ENCODE measurements around the gene BAK1.
"Not testable (repeated sequence)": the region's sequence is repeated elsewhere in the genome, so short reads cannot be mapped to it uniquely, and the experiment has no call there.

The BAK1 gene

DNA sequence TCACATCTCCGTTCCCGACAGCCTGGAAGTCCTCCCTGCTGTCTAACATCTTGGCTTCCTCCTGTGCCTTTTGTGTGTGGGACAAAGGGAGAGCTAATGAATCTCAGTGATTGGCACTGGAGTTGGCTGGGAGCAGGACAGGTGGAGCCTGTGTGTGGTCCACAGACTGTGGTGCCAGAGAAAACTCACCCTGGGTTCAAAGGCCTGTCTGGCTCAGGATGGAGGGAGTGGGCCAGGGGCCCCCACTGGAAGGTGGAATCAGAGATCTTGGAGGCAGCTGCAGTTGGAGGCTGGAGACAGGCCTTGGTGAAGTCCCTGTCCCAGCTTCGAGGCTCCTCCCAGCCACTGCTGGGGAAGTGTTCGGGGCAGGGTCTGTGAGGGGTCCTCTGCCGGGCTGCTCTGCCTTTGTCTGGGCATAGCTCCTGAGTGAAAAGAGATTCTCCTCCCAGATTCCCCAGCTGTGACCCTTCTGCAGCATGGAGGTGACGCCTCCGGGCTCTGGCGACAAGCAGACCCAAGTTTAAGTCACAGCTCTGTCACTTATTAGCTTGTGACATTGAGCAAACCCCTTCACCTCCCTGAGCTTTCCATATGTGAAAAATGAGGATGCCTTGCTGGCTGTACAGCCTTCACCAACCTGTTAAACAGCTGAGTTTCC lies 27.2 kb upstream of the BAK1 start:
- DNase-seq, result no peak

- no peak for DNase-seq
These were observed 26.6 kb upstream of the BAK1 start for GRCh38 chr6:33606642-33607041.

- DNase-seq, result no peak
These were observed 25.1 kb upstream of the BAK1 start for GRCh38 chr6:33604941-33605854.

DNA sequence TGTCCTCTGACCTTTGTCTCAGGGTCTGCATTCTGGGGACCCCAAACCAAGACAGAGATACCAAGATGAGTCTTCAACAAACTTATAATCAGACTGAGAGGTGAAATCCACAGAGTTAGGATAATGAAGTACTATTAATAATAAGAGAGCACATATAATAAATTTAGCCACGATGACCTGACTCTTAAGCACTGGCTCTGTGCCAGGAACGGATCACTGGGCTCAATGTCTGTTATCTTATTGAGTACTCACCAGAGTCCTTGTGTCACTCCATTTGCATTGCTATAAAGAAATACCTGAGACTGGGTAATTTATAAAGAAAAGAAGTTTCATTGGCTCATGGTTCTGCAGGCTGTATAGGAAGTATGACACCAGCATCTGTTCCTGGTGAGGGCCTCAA lies 22.1 kb upstream of the BAK1 start:
- no peak for DNase-seq

DNA sequence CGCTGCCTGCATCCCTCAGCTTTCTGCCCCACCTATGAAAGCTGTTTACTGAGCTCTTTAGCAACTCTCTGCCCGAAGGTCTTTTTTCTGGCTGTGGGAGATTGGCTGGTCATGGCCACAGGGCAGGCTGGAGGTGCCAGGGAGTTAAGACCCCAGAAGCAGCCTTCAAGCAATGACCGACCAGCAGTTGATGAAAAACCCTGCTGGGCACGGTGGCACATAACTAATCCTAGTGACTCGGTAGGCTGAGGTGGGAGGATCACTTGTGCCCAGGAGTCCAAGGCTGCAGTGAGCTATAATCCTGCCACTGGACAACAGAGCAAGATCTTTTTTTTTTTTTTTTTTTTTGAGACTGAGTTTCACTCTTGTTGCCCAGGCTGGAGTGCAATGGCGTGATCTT lies 20.7 kb upstream of the BAK1 start:
- DNase-seq, result no peak

DNA sequence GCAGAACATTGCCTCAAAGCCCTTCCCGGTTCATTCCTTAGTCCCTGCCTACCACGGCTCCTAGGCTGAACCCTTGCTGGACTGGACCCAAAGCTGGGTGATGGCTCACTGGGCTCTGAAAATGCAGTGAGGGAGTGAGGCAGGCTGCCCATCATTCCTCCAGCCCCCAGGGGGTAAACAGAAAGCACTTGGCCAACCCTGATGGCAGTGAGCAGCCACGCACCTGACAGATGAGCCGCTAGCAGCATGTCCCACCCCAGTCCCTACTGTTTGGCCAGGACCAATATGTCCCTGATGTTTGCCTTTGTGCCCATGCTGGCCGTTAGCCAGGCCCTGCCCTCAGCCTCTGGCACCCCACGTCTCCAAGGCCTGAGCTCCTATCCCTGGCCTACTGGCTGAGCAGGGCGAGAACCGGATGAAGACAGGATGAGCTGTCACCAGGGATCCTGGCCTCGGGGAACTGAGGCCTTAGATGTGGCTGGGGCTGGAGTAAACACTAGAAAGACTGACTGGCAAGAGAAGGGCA lies 19.4 kb upstream of the BAK1 start:
- no peak for DNase-seq

GRCh38 chr6:33597551-33598322 lies 17.7 kb upstream of the BAK1 start:
- no peak for DNase-seq

DNA sequence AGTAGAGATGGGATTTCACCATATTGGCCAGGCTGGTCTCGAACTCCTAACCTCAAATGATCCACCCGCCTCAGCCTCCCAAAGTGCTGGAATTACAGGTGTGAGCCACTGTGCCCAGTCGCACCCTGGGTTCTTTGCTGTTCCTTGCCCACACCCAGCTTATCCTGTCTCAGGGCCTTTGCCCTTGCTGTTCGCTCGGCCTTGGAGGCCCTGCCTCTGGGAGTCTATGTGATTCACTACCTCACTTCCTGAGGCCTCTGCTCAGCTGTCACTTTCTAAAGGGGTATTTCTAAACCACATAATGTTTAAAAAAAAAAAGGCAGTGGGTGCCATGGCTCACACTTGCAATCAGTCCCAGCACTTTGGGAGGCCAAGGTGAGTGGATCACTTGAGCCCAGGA lies 16.8 kb upstream of the BAK1 start:
- DNase-seq, result not testable (repeated sequence)

- DNase-seq, result no peak
These were observed 15.1 kb upstream of the BAK1 start for GRCh38 chr6:33595001-33595846.

GRCh38 chr6:33593414-33593727 lies 13.3 kb upstream of the BAK1 start:
- DNase-seq, result no peak

- peak; percentile 43 to 44 for DNase-seq
These were observed 12.7 kb upstream of the BAK1 start for GRCh38 chr6:33592595-33593413.

- DNase-seq, result no peak
These were observed 12.2 kb upstream of the BAK1 start for GRCh38 chr6:33592280-33592594.

DNA sequence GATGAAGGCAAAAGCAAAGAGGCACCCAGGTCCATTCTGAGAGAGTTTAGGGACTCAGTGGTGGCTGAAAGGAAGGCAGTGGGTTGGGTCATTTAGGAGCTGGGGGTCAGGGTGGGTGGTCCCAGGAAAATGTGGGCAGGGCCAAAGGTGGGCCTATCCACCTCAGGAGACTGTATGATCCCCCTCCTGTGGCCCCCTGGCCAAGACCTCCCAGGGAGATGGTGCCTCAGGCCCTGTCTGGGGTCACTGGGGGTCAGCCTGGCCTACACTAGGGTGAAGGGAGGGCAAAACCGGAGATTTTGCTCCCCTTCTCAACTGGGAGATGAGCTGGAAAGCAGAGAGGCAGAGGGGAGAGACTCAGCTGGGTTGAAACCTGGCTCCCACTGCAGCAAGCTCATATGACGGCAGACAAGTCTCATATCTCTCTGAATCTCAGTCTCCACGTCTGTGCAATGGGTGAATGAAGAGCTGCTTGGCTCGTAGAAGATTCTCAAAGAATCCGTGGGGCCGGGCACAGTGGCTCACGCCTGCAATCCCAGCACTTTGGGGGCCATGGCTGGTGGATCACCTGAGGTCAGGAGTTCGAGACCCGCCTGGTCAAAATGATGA lies 11.5 kb upstream of the BAK1 start:
- DNase-seq, result no peak

DNA sequence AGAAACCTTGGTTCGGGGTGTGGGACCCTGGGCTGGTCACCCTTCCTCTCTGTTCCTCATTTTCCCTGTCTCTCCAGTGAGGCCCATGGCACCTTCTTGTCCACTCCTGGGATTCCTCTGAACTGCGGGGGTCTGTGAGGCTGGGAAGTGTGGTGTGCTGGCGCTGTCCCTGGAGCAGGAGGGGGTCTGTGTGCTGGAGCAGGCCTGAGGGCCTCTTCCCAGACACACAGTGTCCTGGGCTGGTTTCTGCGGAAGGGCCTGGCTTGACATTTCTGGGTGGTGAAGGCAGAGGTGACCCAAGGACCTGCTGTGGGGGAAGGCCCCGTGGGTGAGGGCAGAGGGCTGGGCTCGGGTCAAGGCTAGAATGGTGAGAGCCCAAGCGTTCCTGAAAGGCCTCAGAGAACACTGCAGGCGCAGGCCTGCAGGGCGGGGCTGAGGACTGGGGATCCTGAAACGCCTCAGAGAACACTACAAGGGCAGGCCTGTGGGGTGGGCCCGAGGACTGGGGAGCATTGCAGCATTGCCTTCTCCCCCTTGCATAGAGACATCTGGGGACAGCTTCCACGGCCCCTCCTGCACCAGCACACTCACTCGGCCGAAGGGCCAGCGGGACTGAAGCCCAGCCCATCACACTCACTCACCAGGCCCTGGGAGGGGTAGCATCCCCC lies 10.6 kb upstream of the BAK1 start:
- DNase-seq, result no peak

- peak; percentile 28 to 37 for DNase-seq
These were observed 9.9 kb upstream of the BAK1 start for GRCh38 chr6:33589731-33590530.

DNA sequence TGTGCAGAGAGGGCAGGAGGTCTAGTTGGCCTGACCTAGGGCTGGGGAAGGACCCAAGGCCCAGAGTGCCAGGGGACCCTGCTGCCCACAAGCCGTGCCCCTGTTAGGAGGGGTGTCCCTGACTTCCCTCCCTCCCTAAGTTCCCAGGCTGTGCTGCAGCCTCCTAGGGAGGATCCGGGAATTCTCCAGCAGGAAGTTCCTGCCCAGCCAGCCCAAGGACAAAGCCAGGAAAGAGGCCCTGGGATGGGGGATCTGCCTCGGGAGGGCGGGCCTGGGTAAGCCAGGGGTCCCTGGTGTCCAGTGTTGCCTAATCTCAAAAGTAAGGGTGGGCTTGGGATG lies 9.3 kb upstream of the BAK1 start:
- no peak for DNase-seq

- no peak for DNase-seq
These were observed 8.8 kb upstream of the BAK1 start for GRCh38 chr6:33588894-33589293.

GRCh38 chr6:33587529-33587928 lies 7.5 kb upstream of the BAK1 start:
- no peak for DNase-seq

- no peak for DNase-seq
These were observed 6.1 kb upstream of the BAK1 start for GRCh38 chr6:33586108-33586640.
